ENCODE data around the gene CCDC97. TPM values are rescaled to one million over a fixed set of nuclear protein-coding genes. Genes with fewer than 3 reads are reported as not detected.

The CCDC97 gene
- total RNA-seq, 1 donor from 2014 or later: 30.3 TPM

- Histone ChIP-seq H3K36me3 (no peaks in the 10 kb centered on the region), H3K27me3 (ENCODE audit: low read depth) (no peaks in the 10 kb centered on the region), H3K4me1 (peaks cover 58% of the 10 kb centered on the region), H3K9me3 (no peaks in the 10 kb centered on the region), H3K4me3 (peak within 1 kb of the TSS; percentile 88), H3K27ac (peak within 1 kb of the TSS; percentile 84)
- peak; percentile 94 for DNase-seq
- intact Hi-C loops (cut with DNase I): no loop called here
- peak; percentile 78 to 92 for ATAC-seq
- TF ChIP-seq, protein P1, sequence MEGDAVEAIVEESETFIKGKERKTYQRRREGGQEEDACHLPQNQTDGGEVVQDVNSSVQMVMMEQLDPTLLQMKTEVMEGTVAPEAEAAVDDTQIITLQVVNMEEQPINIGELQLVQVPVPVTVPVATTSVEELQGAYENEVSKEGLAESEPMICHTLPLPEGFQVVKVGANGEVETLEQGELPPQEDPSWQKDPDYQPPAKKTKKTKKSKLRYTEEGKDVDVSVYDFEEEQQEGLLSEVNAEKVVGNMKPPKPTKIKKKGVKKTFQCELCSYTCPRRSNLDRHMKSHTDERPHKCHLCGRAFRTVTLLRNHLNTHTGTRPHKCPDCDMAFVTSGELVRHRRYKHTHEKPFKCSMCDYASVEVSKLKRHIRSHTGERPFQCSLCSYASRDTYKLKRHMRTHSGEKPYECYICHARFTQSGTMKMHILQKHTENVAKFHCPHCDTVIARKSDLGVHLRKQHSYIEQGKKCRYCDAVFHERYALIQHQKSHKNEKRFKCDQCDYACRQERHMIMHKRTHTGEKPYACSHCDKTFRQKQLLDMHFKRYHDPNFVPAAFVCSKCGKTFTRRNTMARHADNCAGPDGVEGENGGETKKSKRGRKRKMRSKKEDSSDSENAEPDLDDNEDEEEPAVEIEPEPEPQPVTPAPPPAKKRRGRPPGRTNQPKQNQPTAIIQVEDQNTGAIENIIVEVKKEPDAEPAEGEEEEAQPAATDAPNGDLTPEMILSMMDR (IDR thresholded peaks at IDR 0.05): peak; percentile 89
Observed at GRCh38 chr19:41353466-41354342, 43.7 kb downstream of the CCDC97 start, which contains the start of gene TGFB1. Gene TGFB1 (minus strand): TSS chr19:41353922. CDS start chr19:41353044, 878 bp downstream.

DNA sequence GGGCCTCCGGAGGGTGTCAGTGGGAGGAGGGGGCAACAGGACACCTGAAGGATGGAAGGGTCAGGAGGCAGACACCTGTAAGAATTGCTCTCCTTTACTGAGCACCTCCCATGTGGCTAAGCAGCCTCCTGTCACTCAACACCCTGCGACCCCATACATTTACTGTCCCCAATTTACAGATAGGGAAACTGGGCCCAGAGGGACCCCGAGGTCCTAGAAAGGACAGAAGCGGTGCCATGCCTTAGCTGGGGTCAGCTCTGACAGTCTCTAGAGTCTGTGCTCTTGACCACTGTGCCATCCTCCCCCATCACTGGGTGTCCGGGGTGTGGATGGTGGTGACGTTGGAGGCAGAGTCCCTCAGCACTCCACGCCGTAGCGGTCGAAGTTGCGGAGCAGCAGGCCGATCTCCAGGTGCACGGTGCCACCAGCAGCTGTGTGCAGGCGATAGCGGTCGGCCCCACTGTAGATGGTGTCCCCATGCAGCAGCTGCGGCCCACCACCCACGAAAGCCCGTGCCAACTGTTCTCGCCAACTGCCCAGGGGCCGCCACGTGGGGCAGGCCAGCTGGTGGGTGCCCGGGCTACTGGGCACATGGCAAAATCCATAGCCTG lies 44.5 kb downstream of the CCDC97 start:
- H3K27ac ChIP-seq: peak overlapping the region; percentile 84
- intact Hi-C loops (cut with DNase I): no loop called here
- peak overlapping the region; percentile 88 for H3K4me3 ChIP-seq
- peaks cover 51% of the 10 kb centered on the region for H3K4me1 ChIP-seq
- no peaks in the 10 kb centered on the region for H3K36me3 ChIP-seq
- H3K27me3 ChIP-seq (ENCODE audit: low read depth): no peaks in the 10 kb centered on the region
- no peak for ATAC-seq
- DNase-seq: no peak
- TF ChIP-seq, protein P1 (IDR thresholded peaks at IDR 0.05): no peak
- H3K9me3 ChIP-seq: no peaks in the 10 kb centered on the region

- Histone ChIP-seq H3K9me3 (no peaks in the 10 kb centered on the region), H3K4me1 (peaks cover 45% of the 10 kb centered on the region), H3K36me3 (no peaks in the 10 kb centered on the region), H3K27me3 (ENCODE audit: low read depth) (no peaks in the 10 kb centered on the region), H3K4me3 (no peak overlapping the region), H3K27ac (peak overlapping the region; percentile 31)
- TF ChIP-seq, protein P1 (IDR thresholded peaks at IDR 0.05): no peak
- ATAC-seq: no peak
- DNase-seq: no peak
- intact Hi-C loops (cut with DNase I): no loop called here
Observed at GRCh38 chr19:41355035-41355434, 45.1 kb downstream of the CCDC97 start.

GRCh38 chr19:41355802-41356201 lies 45.8 kb downstream of the CCDC97 start:
- Histone ChIP-seq H3K9me3 (no peaks in the 10 kb centered on the region), H3K27me3 (ENCODE audit: low read depth) (no peaks in the 10 kb centered on the region), H3K4me3 (no peak overlapping the region), H3K27ac (no peak overlapping the region), H3K36me3 (no peaks in the 10 kb centered on the region), H3K4me1 (peaks cover 37% of the 10 kb centered on the region)
- intact Hi-C loops (cut with DNase I): no loop called here
- TF ChIP-seq, protein P1 (IDR thresholded peaks at IDR 0.05): no peak
- DNase-seq (no peak), ATAC-seq (no peak)

DNA sequence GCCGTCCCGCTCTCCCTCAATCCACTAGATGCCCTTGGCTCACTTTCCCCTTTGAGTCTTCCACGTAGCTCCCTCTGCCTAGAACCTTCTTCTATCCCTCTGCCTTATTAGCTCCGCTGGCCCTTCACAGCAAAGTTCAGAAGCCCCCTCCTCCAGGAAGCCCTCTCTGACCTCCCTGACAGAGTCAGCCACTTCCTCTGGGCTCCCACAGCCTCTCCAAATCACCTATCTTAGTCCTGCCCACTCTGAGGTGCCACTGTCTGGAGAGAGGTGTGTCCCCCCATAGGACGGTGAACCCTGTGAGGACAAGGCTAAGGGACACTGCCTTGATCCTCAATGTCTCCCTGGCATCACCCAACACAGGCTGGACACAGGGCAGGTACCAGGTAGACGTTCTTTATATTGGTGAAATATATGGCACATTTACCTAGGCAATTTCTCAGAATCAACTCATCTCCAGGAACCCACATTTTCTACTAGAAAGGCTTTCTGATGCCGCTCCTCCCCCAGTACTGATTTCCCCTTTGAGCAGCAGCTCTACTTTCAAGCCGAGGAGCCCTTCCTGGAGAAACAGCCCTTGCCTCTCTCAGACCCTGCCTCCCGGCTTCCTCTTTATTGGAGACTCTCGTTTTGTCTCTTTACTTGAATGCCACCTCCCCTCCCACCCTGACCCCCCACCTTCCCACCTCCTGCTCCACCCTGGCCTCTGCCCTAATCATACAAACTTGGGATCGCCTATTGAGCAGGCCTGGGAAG lies 47.2 kb downstream of the CCDC97 start:
- ATAC-seq (no peak), DNase-seq (no peak)
- H3K4me1 ChIP-seq: peaks cover 35% of the 10 kb centered on the region
- TF ChIP-seq, protein P1 (IDR thresholded peaks at IDR 0.05): no peak
- no peaks in the 10 kb centered on the region for H3K27me3 ChIP-seq (ENCODE audit: low read depth)
- intact Hi-C loops (cut with DNase I): no loop called here
- H3K36me3 ChIP-seq: no peaks in the 10 kb centered on the region
- H3K9me3 ChIP-seq: no peaks in the 10 kb centered on the region
- H3K27ac ChIP-seq: no peak overlapping the region
- H3K4me3 ChIP-seq: no peak overlapping the region
